Neuronal stem cell (in vitro differentiated cells): Measurements from ENCODE around the gene ADAM19.
A peak's percentile ranks its signal among the peaks of the same experiment; 100 is the strongest.

Experiments used
- DNase-seq: peaks from one replicate; pipeline ENCODE4 v3.0.0-alpha.2; 2013; ENCODE audit warnings: low spot score
- H2AFZ ChIP-seq: one replicate; pipeline ENCODE4 v1.6.1; 2013; ENCODE audit warnings: mild to moderate bottlenecking, low read length, inconsistent platforms
- H2AK5ac ChIP-seq: 2 replicates; pipeline ENCODE4 v1.6.1; 2013; ENCODE audit warnings: low read depth, mild to moderate bottlenecking, inconsistent platforms, low read length, moderate library complexity, mixed read lengths
- H2BK120ac ChIP-seq: 2 replicates; pipeline ENCODE4 v1.6.1; 2013; ENCODE audit warnings: low read depth, mild to moderate bottlenecking, inconsistent platforms, low read length, moderate library complexity, mixed read lengths
- H2BK12ac ChIP-seq: one replicate; pipeline ENCODE4 v1.6.1; 2013; ENCODE audit warnings: low read length, inconsistent platforms
- H2BK15ac ChIP-seq: 2 replicates; pipeline ENCODE4 v1.6.1; 2013; ENCODE audit warnings: mild to moderate bottlenecking, low read length, inconsistent platforms, mixed read lengths
- H2BK5ac ChIP-seq: one replicate; pipeline ENCODE4 v1.6.1; 2013; ENCODE audit warnings: inconsistent platforms, mild to moderate bottlenecking, low read length, moderate library complexity
- H3K14ac ChIP-seq: one replicate; pipeline ENCODE4 v1.6.1; 2013; ENCODE audit warnings: low read length, inconsistent platforms
- H3K18ac ChIP-seq: 2 replicates; pipeline ENCODE4 v1.6.1; 2013; ENCODE audit warnings: low read length, inconsistent platforms
- H3K23ac ChIP-seq: 2 replicates; pipeline ENCODE4 v1.6.1; 2013; ENCODE audit warnings: low read depth, mild to moderate bottlenecking, mixed read lengths, low read length, inconsistent platforms; ENCODE audit not compliant: poor library complexity
- H3K27ac ChIP-seq: replicated peaks from 3 replicates; pipeline ENCODE4 v1.5.1; 2013; ENCODE audit warnings: low read length, inconsistent platforms
- H3K27me3 ChIP-seq, 3 experiments: 2 replicates each; pipeline ENCODE4 v1.6.1; 2013; ENCODE audit warnings: low read length in 3 of 3, mild to moderate bottlenecking in 2 of 3, inconsistent platforms in 1 of 3, low read depth in 1 of 3, mixed read lengths in 1 of 3, moderate library complexity in 1 of 3; ENCODE audit not compliant: control insufficient read depth in 3 of 3, insufficient read depth in 3 of 3
- H3K36me3 ChIP-seq, 2 donors: replicated peaks in 1 of 2; 2 replicates each; pipeline ENCODE4 v1.6.1; 2013; ENCODE audit warnings: low read length in 2 of 2; ENCODE audit not compliant: control insufficient read depth in 2 of 2, insufficient read depth in 2 of 2
- H3K4ac ChIP-seq: 2 replicates; pipeline ENCODE4 v1.6.1; 2013; ENCODE audit warnings: inconsistent platforms, mild to moderate bottlenecking, low read length, moderate library complexity
- H3K4me1 ChIP-seq, 2 donors: 1 replicate in 1 of 2; 2 replicates in 1 of 2; pipeline ENCODE4 v1.6.1; 2013; ENCODE audit warnings: low read length in 2 of 2, low read depth in 1 of 2; ENCODE audit not compliant: control insufficient read depth in 2 of 2, insufficient read depth in 1 of 2
- H3K4me2 ChIP-seq: one replicate; pipeline ENCODE4 v1.6.1; 2013; ENCODE audit warnings: mild to moderate bottlenecking, low read length, inconsistent platforms; ENCODE audit not compliant: insufficient read depth, poor library complexity, severe bottlenecking
- H3K4me3 ChIP-seq, 2 donors: 2 replicates each; pipeline ENCODE4 v1.5.1; 2013; ENCODE audit warnings: low read length in 2 of 2, mild to moderate bottlenecking in 2 of 2, inconsistent platforms in 1 of 2, moderate library complexity in 1 of 2
- H3K79me1 ChIP-seq: one replicate; pipeline ENCODE4 v1.6.1; 2013; ENCODE audit warnings: low read depth, mild to moderate bottlenecking, inconsistent platforms, low read length, moderate library complexity
- H3K9ac ChIP-seq: one replicate; pipeline ENCODE4 v1.6.1; 2013; ENCODE audit warnings: mild to moderate bottlenecking, low read depth, low read length, inconsistent platforms; ENCODE audit not compliant: poor library complexity
- H3K9me3 ChIP-seq, 2 donors: replicated peaks in 1 of 2; 2 replicates each; pipeline versions ENCODE3 to v1.6.1; 2013; ENCODE audit warnings: low read length in 2 of 2, mild to moderate bottlenecking in 2 of 2, inconsistent platforms in 1 of 2, low read depth in 1 of 2, mixed read lengths in 1 of 2, moderate library complexity in 1 of 2; ENCODE audit not compliant: control insufficient read depth in 2 of 2, insufficient read depth in 1 of 2
- H4K8ac ChIP-seq: one replicate; pipeline ENCODE4 v1.6.1; 2013; ENCODE audit warnings: low read depth, mild to moderate bottlenecking, inconsistent platforms, low read length, moderate library complexity
- H4K91ac ChIP-seq: one replicate; pipeline ENCODE4 v1.6.1; 2013; ENCODE audit warnings: low read length, low read depth, mild to moderate bottlenecking, inconsistent platforms; ENCODE audit not compliant: poor library complexity
- WGBS, 2 donors: extraction: QIAGEN DNeasy Blood & Tissue Kit; methylation state at CpG; one replicate each; pipeline ENCODE4 v1.1.7; 2013; ENCODE audit warnings: missing lambda C conversion rate in 2 of 2, mixed read lengths in 1 of 2; ENCODE audit not compliant: insufficient read length in 2 of 2, insufficient replicate concordance in 1 of 2; ENCODE audit errors: extremely low coverage in 2 of 2; 5-methylcytosine and 5-hydroxymethylcytosine counted together

ADAM19 gene

DNA sequence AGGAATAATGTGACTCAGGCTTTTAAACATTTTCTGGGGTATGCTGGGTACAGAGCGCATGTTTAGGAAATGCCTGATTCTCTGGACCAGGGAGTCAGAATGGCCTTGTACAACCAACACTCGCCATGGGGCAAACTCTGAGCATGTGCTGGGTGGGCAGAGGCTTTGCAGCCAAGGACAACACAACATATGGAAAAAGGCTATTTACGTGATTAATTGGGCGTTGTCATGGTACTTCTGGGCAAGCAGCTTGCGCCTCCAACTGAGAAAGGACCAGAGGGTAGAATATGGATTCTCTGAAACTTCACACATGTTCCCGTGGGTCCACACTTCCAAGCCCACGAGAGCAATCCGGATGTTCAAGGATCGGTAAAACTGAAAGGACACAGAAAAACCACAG, 66.5 kb downstream of the ADAM19 start:
- Histone ChIP-seq H2BK5ac (no peak overlapping the region), H3K79me1 (no peaks in the 10 kb centered on the region), H2BK15ac (no peak overlapping the region), H4K91ac (no peak overlapping the region), H3K27ac (no peak overlapping the region), H2AK5ac (no peak overlapping the region), H3K36me3 (peaks cover 0 to 15% of the 10 kb centered on the region in 2 donors), H3K14ac (no peak overlapping the region), H3K4me2 (no peak overlapping the region), H3K9ac (peak overlapping the region; percentile 13), H3K18ac (no peak overlapping the region), H3K9me3 (no peaks in the 10 kb centered on the region), H3K23ac (no peak overlapping the region), H3K27me3 (no peaks in the 10 kb centered on the region), H2AFZ (no peak overlapping the region), H2BK12ac (no peak overlapping the region), H3K4me3 (no peak overlapping the region), H2BK120ac (no peak overlapping the region), H4K8ac (no peak overlapping the region), H3K4ac (no peak overlapping the region), H3K4me1 (no peaks in the 10 kb centered on the region)
- WGBS, 2 donors: no CpG with 5 or more reads among the region's 9 CpGs
- no peak for DNase-seq

DNA sequence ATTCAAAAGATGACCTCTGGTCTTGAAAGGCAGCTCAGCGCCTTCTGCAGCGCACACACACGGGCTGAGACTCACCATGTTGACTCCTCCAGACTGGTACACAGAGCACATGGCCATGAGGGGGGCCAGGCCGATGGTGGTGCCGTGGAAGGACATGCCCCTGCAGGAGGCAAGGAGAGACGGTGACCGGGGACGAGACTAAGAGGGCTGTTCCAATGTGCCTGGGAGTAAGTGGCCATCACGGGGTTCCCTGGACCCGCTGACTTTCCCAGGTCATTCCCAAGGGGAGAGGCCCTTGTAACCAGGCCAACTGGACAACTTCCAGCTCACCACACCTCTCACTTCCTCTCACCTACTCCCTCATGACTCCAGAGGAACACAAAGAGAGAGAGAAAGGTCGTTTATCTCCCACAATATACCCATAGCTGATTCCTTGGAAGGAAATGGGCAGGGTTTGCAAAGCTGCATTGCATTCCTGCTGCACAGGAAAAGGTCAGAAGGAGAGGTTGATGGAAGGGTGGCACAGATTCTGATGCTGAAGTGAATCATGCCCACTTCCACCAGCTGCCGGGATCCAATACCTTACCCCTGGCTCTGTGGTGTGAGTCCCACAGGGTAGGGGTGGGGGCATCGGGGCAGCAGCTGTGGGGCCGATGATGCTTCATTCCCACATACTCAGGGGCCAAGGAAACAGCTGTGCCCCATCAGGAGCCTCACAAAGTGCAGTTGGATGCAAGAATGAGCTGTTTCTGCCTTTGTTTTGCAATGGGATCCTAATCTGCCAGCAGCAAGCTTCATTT, 68.4 kb downstream of the ADAM19 start:
- Histone ChIP-seq H2BK12ac (no peak overlapping the region), H4K91ac (no peak overlapping the region), H2BK5ac (no peak overlapping the region), H3K9ac (no peak overlapping the region), H3K9me3 (no peaks in the 10 kb centered on the region), H2BK15ac (no peak overlapping the region), H3K79me1 (no peaks in the 10 kb centered on the region), H3K36me3 (peaks cover 0 to 7% of the 10 kb centered on the region in 2 donors), H2AFZ (no peak overlapping the region), H3K14ac (no peak overlapping the region), H3K27ac (no peak overlapping the region), H3K4me1 (no peaks in the 10 kb centered on the region), H3K27me3 (no peaks in the 10 kb centered on the region), H3K23ac (peak overlapping the region; percentile 86), H3K4me2 (no peak overlapping the region), H3K18ac (no peak overlapping the region), H2AK5ac (no peak overlapping the region), H3K4ac (no peak overlapping the region), H3K4me3 (no peak overlapping the region), H2BK120ac (no peak overlapping the region), H4K8ac (peak overlapping the region; percentile 67)
- DNase-seq: no peak
- no CpG with 5 or more reads among the region's 14 CpGs for WGBS, 2 donors

DNA sequence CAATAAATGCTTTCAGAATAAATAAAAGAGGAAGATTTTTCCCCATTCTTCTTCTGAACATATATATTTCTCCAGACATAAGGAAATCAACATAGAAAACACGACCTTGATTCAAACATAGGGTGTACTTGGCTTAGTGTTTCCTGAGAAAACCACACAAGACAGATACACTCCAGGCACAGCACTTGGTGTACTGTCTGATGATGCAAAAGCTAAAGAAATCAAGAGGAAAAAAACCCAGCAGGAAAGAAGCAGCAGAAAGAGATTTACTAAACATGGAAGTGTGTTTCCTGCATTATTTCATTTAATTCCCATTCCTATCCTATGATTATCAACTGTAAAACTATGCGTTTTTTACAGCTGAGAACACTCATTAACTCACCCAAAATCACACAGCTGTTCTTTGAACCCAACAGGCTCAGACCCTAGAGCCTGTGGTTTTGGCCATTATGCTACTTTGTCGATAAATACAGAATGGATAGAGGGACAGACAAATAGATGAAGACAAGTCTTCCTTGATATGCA, 69.4 kb downstream of the ADAM19 start:
- Histone ChIP-seq H3K27ac (no peak overlapping the region), H3K14ac (no peak overlapping the region), H3K4me3 (no peak overlapping the region), H2BK15ac (no peak overlapping the region), H2AFZ (no peak overlapping the region), H2AK5ac (no peak overlapping the region), H3K4me1 (no peaks in the 10 kb centered on the region), H3K9me3 (no peaks in the 10 kb centered on the region), H2BK12ac (no peak overlapping the region), H4K8ac (no peak overlapping the region), H3K36me3 (peaks cover 0 to 7% of the 10 kb centered on the region in 2 donors), H2BK5ac (no peak overlapping the region), H3K27me3 (no peaks in the 10 kb centered on the region), H2BK120ac (no peak overlapping the region), H3K23ac (no peak overlapping the region), H3K18ac (no peak overlapping the region), H3K9ac (no peak overlapping the region), H3K4me2 (no peak overlapping the region), H4K91ac (no peak overlapping the region), H3K4ac (no peak overlapping the region), H3K79me1 (no peaks in the 10 kb centered on the region)
- WGBS, 2 donors: no CpG with 5 or more reads among the region's 3 CpGs
- no peak for DNase-seq

DNA sequence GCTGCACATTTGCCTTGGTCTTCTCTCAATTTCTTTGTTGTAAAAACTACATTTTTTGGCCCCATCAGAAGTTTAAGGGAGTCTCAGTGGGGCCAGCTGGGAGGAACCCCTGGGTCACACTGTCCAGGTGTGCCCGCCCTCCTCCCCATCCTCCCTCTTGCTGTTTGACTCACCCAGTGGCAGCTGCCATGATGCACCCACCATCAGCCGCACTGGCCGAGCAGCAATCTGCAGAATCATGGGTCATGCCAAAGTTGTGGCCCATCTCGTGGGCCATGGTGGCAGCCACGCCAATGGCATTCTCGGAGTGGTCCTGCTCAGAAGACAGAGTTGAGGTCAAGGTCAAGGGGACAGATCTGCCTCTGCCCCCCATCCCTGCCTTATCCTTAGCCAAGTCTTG, 70.1 kb downstream of the ADAM19 start:
- H2BK15ac ChIP-seq: no peak overlapping the region
- H3K27me3 ChIP-seq: no peaks in the 10 kb centered on the region
- no peak overlapping the region for H3K9ac ChIP-seq
- WGBS, 2 donors: no CpG with 5 or more reads among the region's 6 CpGs
- H2BK5ac ChIP-seq: no peak overlapping the region
- H3K36me3 ChIP-seq: peaks cover 0 to 10% of the 10 kb centered on the region in 2 donors
- no peaks in the 10 kb centered on the region for H3K4me1 ChIP-seq
- no peak for DNase-seq
- H2BK12ac ChIP-seq: no peak overlapping the region
- H3K9me3 ChIP-seq: no peaks in the 10 kb centered on the region
- no peak overlapping the region for H3K27ac ChIP-seq
- peak overlapping the region in 1 of 2 donors; percentile 58 for H3K4me3 ChIP-seq
- H3K4ac ChIP-seq: no peak overlapping the region
- H2AFZ ChIP-seq: no peak overlapping the region
- no peak overlapping the region for H2AK5ac ChIP-seq
- H3K79me1 ChIP-seq: no peaks in the 10 kb centered on the region
- no peak overlapping the region for H3K18ac ChIP-seq
- no peak overlapping the region for H4K91ac ChIP-seq
- H3K14ac ChIP-seq: no peak overlapping the region
- no peak overlapping the region for H2BK120ac ChIP-seq
- no peak overlapping the region for H3K4me2 ChIP-seq
- H4K8ac ChIP-seq: no peak overlapping the region
- H3K23ac ChIP-seq: peak overlapping the region; percentile 11
